Left hindlimb (tissue), 1 donor: Measurements from ENCODE around the gene LNX1.

ENCODE experiments used
- DNase-seq: peaks from one replicate; pipeline ENCODE4 v3.0.0-alpha.2; 2018

LNX1 gene

GRCh38 chr4:53598483-53598882 is 7.2 kb upstream of the LNX1 start:
- no peak for DNase-seq

- no peak for DNase-seq
These were observed 5.6 kb upstream of the LNX1 start for GRCh38 chr4:53596901-53597300.

- DNase-seq, result no peak
These were observed 4.5 kb upstream of the LNX1 start for GRCh38 chr4:53595834-53596233.

- DNase-seq, result no peak
These were observed 3.9 kb upstream of the LNX1 start for GRCh38 chr4:53595204-53595603.

- DNase-seq, result no peak
These were observed 2.5 kb upstream of the LNX1 start for GRCh38 chr4:53593765-53594164.

GRCh38 chr4:53592686-53593501 is 1.6 kb upstream of the LNX1 start:
- DNase-seq, result peak; percentile 71

GRCh38 chr4:53592122-53592521 is 836 bp upstream of the LNX1 start:
- DNase-seq, result no peak

- no peak for DNase-seq
These were observed 1.1 kb downstream of the LNX1 start for GRCh38 chr4:53590187-53590586.

GRCh38 chr4:53589511-53589910 is 1.8 kb downstream of the LNX1 start:
- no peak for DNase-seq

GRCh38 chr4:53587135-53587534 is 4.2 kb downstream of the LNX1 start:
- no peak for DNase-seq

GRCh38 chr4:53586121-53586816 is 5.0 kb downstream of the LNX1 start:
- DNase-seq, result no peak

- no peak for DNase-seq
These were observed 6.6 kb downstream of the LNX1 start for GRCh38 chr4:53584658-53585057.

- no peak for DNase-seq
These were observed 7.8 kb downstream of the LNX1 start for GRCh38 chr4:53583513-53583912.

GRCh38 chr4:53582194-53582593 is 9.1 kb downstream of the LNX1 start:
- DNase-seq, result no peak

- DNase-seq, result no peak
These were observed 11.0 kb downstream of the LNX1 start for GRCh38 chr4:53580274-53580673.

GRCh38 chr4:53579826-53580225 is 11.5 kb downstream of the LNX1 start:
- DNase-seq, result no peak

- DNase-seq, result no peak
These were observed 14.5 kb downstream of the LNX1 start for GRCh38 chr4:53576676-53577372.

- no peak for DNase-seq
These were observed 15.1 kb downstream of the LNX1 start for GRCh38 chr4:53576071-53576617.

- no peak for DNase-seq
These were observed 15.7 kb downstream of the LNX1 start for GRCh38 chr4:53575552-53575951.

GRCh38 chr4:53574528-53574927 is 16.8 kb downstream of the LNX1 start:
- no peak for DNase-seq

- no peak for DNase-seq
These were observed 17.6 kb downstream of the LNX1 start for GRCh38 chr4:53573696-53574095.

GRCh38 chr4:53572600-53572994 is 18.7 kb downstream of the LNX1 start:
- DNase-seq, result no peak

GRCh38 chr4:53571936-53572599 is 19.2 kb downstream of the LNX1 start:
- no peak for DNase-seq
